HepG2 (cell line): ENCODE results near the gene RPUSD4. TPM values are rescaled to one million over a fixed set of nuclear protein-coding genes. Genes with fewer than 3 reads are reported as not detected.

Source experiments
- CENPT ChIP-seq: sonication (generic); formaldehyde crosslinking; IDR thresholded peaks from 2 replicates; pipeline ENCODE4 v1.8.0; 2022; ENCODE audit warnings: low read depth, mild to moderate bottlenecking, moderate library complexity, missing genetic modification reagents
- ELF1 ChIP-seq: sonication (generic); formaldehyde crosslinking; IDR thresholded peaks from 2 replicates; pipeline ENCODE4 v1.4.0; 2020; ENCODE audit warnings: missing genetic modification reagents
- EP300 ChIP-seq, 3 experiments: sonication (generic) in 1 of 3; formaldehyde crosslinking in 1 of 3; IDR thresholded peaks; 2 replicates each; pipeline versions ENCODE4 v1.5.1 to v1.6.1; 2011 to 2020; ENCODE audit warnings: low read depth in 2 of 3, low read length in 2 of 3, borderline replicate concordance in 1 of 3, improper control_type of control experiment in 1 of 3, mild to moderate bottlenecking in 1 of 3, missing genetic modification reagents in 1 of 3, moderate library complexity in 1 of 3
- FLYWCH1 ChIP-seq: sonication (generic); formaldehyde crosslinking; IDR thresholded peaks from 2 replicates; pipeline ENCODE4 v1.8.1; 2023; ENCODE audit warnings: mild to moderate bottlenecking, missing genetic modification reagents
- GLI4 ChIP-seq: sonication (generic); formaldehyde crosslinking; IDR thresholded peaks from 2 replicates; pipeline ENCODE4 v1.5.1; 2020; ENCODE audit warnings: missing genetic modification reagents, mild to moderate bottlenecking, moderate library complexity, borderline replicate concordance
- HOXA3 ChIP-seq: sonication (generic); formaldehyde crosslinking; IDR thresholded peaks from 2 replicates; pipeline ENCODE4 v1.5.0; 2020; ENCODE audit warnings: missing genetic modification reagents
- KDM4B ChIP-seq: sonication (generic); formaldehyde crosslinking; IDR thresholded peaks from 2 replicates; pipeline ENCODE4 v1.4.0; 2020; ENCODE audit warnings: missing genetic modification reagents
- KLF16 ChIP-seq, 2 experiments: sonication (generic) in 1 of 2; formaldehyde crosslinking in 1 of 2; IDR thresholded peaks; 2 replicates each; pipeline versions ENCODE4 v1.6.1 to v1.8.0; 2016 to 2023; ENCODE audit warnings: missing genetic modification reagents in 2 of 2, missing compliant biosample characterization in 1 of 2
- MIXL1 ChIP-seq: IDR thresholded peaks from 2 replicates; pipeline ENCODE4 v1.6.1; 2016
- PTBP1 ChIP-seq: fragments of 200-400 bp; formaldehyde crosslinking; IDR thresholded peaks from 2 replicates; pipeline ENCODE4 v1.6.1; 2018; ENCODE audit warnings: low read length, low read depth; ENCODE audit not compliant: poor library complexity, severe bottlenecking
- RBFOX2 ChIP-seq: fragments of 200-400 bp; formaldehyde crosslinking; IDR thresholded peaks from 2 replicates; pipeline ENCODE4 v1.6.1; 2017; ENCODE audit warnings: low read depth, mild to moderate bottlenecking, low read length
- RBM39 ChIP-seq: fragments of 200-400 bp; formaldehyde crosslinking; IDR thresholded peaks from one replicate; pipeline ENCODE4 v1.6.1; 2018; ENCODE audit warnings: antibody characterized with exemption, mild to moderate bottlenecking, low read depth, low read length; ENCODE audit not compliant: poor library complexity, severe bottlenecking
- SIX4 ChIP-seq: sonication (generic); formaldehyde crosslinking; IDR thresholded peaks from 2 replicates; pipeline ENCODE4 v1.4.0; 2020; ENCODE audit warnings: missing genetic modification reagents
- TAF1 ChIP-seq: sonication (generic); formaldehyde crosslinking; IDR thresholded peaks from 2 replicates; pipeline ENCODE4 v1.4.0; 2020; ENCODE audit warnings: missing genetic modification reagents
- TFDP1 ChIP-seq: IDR thresholded peaks from 2 replicates; pipeline ENCODE4 v1.6.1; 2016; ENCODE audit warnings: missing compliant biosample characterization, missing genetic modification reagents, borderline replicate concordance
- THAP11 ChIP-seq: IDR thresholded peaks from 2 replicates; pipeline ENCODE4 v1.6.1; 2016; ENCODE audit warnings: missing biosample characterization, missing genetic modification reagents
- ZBTB3 ChIP-seq: sonication (generic); formaldehyde crosslinking; IDR thresholded peaks from 2 replicates; pipeline ENCODE4 v1.4.0; 2020; ENCODE audit warnings: low read depth, mild to moderate bottlenecking, moderate library complexity, missing genetic modification reagents, borderline replicate concordance
- ZIK1 ChIP-seq: sonication (generic); formaldehyde crosslinking; IDR thresholded peaks from 2 replicates; pipeline ENCODE4 v1.5.0; 2020; ENCODE audit warnings: mild to moderate bottlenecking, low read depth, missing genetic modification reagents, borderline replicate concordance
- ZNF597 ChIP-seq: sonication (generic); formaldehyde crosslinking; IDR thresholded peaks from 2 replicates; pipeline ENCODE4 v1.5.0; 2020; ENCODE audit warnings: missing genetic modification reagents
- polyA plus RNA-seq, 8 experiments: library from polyadenylated mRNA; depleted of rRNA in 3 of 8; stranded (reverse) in 7 of 8; unstranded in 1 of 8; fragments of >200 nt; fragmentation: Illumina TruSeq in 4 of 8; extraction: Trizol in 4 of 8; gene quantifications; 2 replicates each; pipeline versions ENCODE4 v1.2.1 to v1.2.3, GENCODE V29; 2011 to 2016; ENCODE audit warnings: low read depth in 4 of 8, missing spikeins in 1 of 8, mixed read lengths in 1 of 8; ENCODE audit not compliant: insufficient read depth in 1 of 8
- total RNA-seq, 5 experiments: library from RNA; depleted of rRNA; stranded (reverse); fragments of >200 nt; fragmentation: Illumina TruSeq; extraction: Trizol; gene quantifications; 2 replicates each; pipeline ENCODE4 v1.2.3, GENCODE V29; 2016; ENCODE audit warnings: low read depth in 1 of 5
- TF ChIP-seq, protein P1 (sequence below): sonication (generic); formaldehyde crosslinking; IDR thresholded peaks from 2 replicates; pipeline ENCODE4 v1.5.0; 2020; ENCODE audit warnings: mild to moderate bottlenecking, missing genetic modification reagents
- TF ChIP-seq, protein P2 (sequence below): sonication (generic); formaldehyde crosslinking; conservative IDR thresholded peaks from 2 replicates; pipeline ENCODE4 v1.4.0; 2020; ENCODE audit warnings: missing genetic modification reagents

Gene RPUSD4
- total and polyA plus RNA-seq, 2 of the 13 experiments (the other 11 are each of a cell fraction or from before 2014, with no cell fraction given) = 45.0 to 52.9 TPM

DNA sequence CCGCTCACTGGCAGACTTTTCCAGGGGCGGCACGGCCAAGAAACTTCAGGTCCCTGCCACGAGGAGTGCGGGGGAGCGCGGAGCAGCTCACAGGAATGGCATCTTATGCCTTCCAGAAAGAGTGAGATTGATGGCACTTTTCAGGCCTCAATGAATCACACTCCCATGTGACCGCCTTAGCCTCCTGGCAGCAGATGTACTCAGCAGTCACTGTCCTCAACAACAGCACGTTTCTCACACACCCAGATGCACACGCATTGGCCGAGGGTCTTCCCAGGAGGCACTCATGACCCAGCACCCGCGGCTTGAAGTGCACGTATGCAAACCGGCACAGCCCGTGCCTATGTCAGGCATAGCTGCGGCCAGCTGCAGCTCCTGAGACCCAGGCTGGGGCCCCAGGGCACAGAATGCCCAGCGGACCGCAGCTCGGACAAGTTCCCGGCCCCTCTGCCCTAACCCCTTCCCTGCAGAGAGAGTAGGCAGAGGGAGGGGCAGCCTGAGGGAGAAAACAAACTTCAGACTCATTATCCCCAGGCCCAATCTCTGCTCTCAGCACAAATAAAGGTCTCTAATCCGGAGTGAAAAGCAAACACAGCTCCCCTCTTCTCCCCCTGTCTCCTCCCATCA, 48.3 kb downstream of the RPUSD4 start (continued):
- no peak for TF ChIP-seq PTBP1
- peak in 1 of 2 experiments; percentile 76; a peak in 2 of 4 replicates for TF ChIP-seq EP300 (IDR thresholded peaks at IDR 0.05; ENCODE audit: low read depth in 2 of 2, low read length in 2 of 2)
- no peak for TF ChIP-seq EP300 (CRISPR knock-in tag; IDR thresholded peaks at IDR 0.05; ENCODE audit: borderline replicate concordance)
- no peak for TF ChIP-seq THAP11 (CRISPR knock-in tag)
- TF ChIP-seq ZBTB3 = no peak
- no peak for TF ChIP-seq SIX4 (CRISPR knock-in tag)
- TF ChIP-seq ELF1 (CRISPR knock-in tag) = no peak
- TF ChIP-seq TAF1 (CRISPR knock-in tag) = no peak
- TF ChIP-seq, protein P1, sequence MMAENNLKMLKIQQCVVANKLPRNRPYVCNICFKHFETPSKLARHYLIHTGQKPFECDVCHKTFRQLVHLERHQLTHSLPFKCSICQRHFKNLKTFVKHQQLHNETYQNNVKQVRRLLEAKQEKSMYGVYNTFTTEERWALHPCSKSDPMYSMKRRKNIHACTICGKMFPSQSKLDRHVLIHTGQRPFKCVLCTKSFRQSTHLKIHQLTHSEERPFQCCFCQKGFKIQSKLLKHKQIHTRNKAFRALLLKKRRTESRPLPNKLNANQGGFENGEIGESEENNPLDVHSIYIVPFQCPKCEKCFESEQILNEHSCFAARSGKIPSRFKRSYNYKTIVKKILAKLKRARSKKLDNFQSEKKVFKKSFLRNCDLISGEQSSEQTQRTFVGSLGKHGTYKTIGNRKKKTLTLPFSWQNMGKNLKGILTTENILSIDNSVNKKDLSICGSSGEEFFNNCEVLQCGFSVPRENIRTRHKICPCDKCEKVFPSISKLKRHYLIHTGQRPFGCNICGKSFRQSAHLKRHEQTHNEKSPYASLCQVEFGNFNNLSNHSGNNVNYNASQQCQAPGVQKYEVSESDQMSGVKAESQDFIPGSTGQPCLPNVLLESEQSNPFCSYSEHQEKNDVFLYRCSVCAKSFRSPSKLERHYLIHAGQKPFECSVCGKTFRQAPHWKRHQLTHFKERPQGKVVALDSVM (CRISPR knock-in tag) = no peak
- no peak for TF ChIP-seq TFDP1 (CRISPR knock-in tag)
- TF ChIP-seq, protein P2, sequence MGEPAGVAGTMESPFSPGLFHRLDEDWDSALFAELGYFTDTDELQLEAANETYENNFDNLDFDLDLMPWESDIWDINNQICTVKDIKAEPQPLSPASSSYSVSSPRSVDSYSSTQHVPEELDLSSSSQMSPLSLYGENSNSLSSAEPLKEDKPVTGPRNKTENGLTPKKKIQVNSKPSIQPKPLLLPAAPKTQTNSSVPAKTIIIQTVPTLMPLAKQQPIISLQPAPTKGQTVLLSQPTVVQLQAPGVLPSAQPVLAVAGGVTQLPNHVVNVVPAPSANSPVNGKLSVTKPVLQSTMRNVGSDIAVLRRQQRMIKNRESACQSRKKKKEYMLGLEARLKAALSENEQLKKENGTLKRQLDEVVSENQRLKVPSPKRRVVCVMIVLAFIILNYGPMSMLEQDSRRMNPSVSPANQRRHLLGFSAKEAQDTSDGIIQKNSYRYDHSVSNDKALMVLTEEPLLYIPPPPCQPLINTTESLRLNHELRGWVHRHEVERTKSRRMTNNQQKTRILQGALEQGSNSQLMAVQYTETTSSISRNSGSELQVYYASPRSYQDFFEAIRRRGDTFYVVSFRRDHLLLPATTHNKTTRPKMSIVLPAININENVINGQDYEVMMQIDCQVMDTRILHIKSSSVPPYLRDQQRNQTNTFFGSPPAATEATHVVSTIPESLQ (CRISPR knock-in tag) = no peak
- TF ChIP-seq RBFOX2 = peak; percentile 52; the same call in 1 of the 2 replicates
- TF ChIP-seq ZIK1 = peak; percentile 39; the same call in 1 of the 2 replicates
- TF ChIP-seq CENPT (CRISPR knock-in tag) = no peak
- TF ChIP-seq GLI4 (CRISPR knock-in tag) = no peak
- no peak for TF ChIP-seq FLYWCH1 (CRISPR knock-in tag)
- no peak for TF ChIP-seq KLF16 (CRISPR knock-in tag; IDR thresholded peaks at IDR 0.05)
- TF ChIP-seq HOXA3 (CRISPR knock-in tag) = peak; percentile 55
- no peak for TF ChIP-seq ZNF597
- no peak for TF ChIP-seq MIXL1 (CRISPR knock-in tag)
- no peak for TF ChIP-seq RBM39
- TF ChIP-seq KDM4B (CRISPR knock-in tag) = no peak
